ENCODE measurements around the gene TPRKB.
A peak's percentile ranks its signal among the peaks of the same experiment; 100 is the strongest.
"Not testable (repeated sequence)": the region's sequence is repeated elsewhere in the genome, so short reads cannot be mapped to it uniquely, and the experiment has no call there.

Gene TPRKB

DNA sequence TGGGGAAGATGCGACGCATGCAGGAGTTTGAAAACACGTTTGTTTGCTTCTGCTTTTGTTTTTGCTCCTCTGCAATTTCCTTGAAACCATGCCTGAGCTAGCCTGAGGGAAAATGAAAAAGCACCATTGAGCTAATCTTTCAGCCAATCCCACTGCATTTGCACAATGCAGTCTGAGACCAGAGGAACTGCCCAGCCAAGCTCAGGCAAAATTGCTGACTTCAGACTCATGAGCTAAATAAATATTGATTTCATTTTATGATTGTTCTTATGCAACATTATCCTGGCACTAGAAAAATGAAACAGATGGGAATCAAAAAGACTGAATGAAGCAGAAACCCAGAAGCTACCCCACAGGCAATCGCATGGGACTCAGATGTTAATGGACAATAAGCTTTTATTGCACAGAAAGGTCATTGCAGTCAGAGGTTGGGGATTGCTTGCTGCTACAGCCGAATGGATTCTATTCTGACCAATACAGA lies 37.0 kb downstream of the TPRKB start:
- DNase-seq (ENCODE audit: low read depth in 3 of 3): no peak

DNA sequence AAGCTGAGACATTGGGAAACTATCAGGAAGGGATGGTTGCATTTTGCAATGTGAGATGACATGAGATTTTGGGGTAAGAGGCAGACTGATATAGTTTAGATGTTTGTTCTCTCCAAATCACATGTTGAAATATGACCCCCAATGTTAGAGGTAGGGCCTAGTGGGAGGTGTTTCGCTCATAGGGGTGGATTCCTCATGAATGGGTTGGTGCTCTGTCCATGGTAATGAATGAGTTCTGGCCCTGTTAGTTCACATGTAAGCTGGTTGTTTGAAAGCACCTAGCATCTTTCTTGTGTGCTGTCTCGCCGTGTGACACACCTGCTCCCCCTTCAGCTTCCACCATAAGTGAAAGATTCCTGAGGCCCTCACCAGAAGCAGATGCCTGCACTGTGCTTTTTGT lies 37.7 kb downstream of the TPRKB start:
- no peak for DNase-seq (ENCODE audit: low read depth in 3 of 3)

DNA sequence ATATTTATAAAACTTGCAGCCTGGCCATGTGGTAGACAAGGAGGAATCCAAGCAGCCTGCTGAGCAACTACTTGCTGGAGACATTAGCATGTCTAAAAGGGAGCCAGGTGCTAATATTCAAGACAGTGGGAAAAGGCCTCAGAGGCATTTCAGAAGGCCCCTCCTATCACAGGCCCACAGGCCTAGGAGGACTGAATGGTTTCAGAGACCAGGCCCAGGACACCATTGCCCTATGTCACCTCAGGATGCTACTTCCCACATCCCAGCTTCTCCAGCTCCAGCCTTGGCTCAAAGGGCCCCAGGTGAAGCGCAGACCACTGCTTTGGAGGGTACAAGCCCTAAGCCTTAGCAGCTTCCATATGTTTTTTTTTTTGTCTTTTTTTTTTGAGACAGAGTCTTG lies 39.0 kb downstream of the TPRKB start:
- DNase-seq (ENCODE audit: low read depth in 3 of 3): no peak

DNA sequence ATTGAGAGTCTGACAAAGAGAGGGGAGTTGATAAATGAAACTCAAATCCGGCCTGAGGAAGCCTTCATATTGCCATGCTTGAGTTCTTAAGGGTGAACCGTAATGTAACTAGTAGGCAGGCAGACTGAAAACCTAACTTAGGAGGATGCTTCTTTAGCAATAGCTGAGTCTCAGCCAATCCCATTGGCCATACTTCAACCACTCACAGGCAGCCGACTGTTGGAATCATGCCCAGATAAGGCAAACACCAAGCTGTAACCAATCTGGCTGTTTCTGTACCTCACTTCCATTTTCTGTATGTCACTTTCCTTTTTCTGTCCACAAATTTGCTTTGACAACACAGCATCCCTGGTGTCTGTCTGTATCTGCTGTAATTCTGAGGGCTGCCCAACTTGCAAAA lies 39.5 kb downstream of the TPRKB start:
- no peak for DNase-seq (ENCODE audit: low read depth in 3 of 3)

DNA sequence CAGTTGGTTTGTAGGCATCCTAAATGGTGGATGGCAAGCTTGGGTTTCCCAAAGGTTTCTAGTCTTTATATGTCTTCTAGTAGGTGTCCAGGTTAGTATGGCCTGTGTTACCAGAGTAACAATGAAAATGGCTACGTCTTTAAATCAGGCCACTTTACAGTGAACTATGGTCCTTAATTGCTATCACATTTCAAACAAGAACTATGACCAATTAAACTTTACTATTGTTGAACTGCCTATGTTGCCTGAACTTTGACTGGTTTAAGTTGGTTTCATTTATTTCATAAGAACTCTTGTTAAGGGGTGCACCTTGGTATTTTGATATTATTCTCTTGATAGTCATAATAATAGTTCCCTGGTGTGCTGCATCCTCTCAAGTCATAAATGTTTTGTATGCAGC lies 40.2 kb downstream of the TPRKB start:
- DNase-seq (ENCODE audit: low read depth in 3 of 3): not testable (repeated sequence)

DNA sequence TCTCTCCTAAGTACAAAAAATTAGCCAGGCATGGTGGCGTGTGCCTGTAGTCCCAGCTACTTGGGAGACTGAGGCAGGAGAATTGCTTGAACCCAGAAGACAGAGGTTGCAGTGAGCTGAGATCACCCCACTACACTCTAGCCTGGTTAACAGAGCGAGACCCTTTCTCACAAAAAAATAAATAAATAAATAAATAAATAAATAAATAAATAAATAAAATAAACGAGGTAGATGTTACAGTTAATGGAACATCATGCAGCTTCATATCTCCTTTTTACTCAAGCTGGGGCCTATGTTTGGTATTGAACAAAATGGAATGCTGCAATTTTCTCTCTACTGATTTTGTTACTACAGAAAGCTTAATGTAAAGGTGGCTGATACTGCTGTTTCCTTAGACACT lies 40.6 kb downstream of the TPRKB start:
- DNase-seq (ENCODE audit: low read depth in 3 of 3): not testable (repeated sequence)

DNA sequence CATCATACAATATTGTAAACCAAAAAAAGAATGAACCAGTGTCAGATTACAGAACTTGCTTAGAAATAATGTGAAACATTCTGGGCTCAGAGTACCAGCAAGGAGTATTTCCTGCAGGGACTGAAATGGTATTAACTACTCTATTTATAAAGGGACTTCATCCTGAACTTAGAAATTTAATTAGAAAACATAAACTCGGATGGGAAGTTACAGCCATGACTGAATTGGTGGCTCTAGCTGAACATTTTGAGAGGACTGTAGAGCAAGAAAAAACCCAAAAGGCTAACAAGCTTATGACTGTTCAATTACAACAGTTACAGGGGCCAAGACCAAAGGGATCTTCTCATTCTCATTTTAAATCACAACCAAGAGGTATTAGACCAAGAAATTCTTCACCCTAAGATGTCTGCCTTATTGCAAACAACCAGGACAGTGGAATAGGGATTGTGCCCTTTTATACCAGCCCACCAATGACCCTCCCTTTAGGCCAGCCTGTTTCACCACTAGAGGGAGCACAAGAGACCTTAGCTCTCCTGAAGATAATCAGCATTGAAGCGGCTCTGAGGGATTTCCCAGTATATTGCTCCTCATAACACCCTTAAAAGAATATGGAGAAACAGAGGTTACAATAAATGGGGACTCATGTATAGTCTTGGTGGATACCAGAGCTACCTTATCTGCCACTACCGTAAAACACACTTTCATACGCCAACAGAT lies 46.6 kb downstream of the TPRKB start:
- peak in 1 of 3 donors; percentile 8 for DNase-seq (ENCODE audit: low read depth in 3 of 3)

DNA sequence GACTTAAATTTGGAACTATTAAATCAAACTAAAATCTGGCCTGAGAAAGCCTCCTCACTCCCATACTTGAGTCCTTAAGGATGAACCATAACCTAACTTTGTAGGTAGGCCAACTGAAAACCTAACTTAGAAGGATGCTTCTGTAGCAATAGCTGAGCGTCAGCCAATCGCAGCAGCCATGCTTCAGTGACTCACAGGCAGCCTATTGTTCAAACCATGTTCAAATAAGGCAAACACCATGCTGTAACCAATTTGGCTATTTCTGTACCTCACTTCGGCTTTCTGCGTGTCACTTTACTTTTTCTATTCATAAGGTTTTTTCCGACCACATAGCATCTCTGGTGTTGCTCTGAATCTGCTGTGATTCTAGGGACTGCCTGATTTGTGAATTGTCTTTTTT lies 48.7 kb downstream of the TPRKB start:
- not testable (repeated sequence) for DNase-seq (ENCODE audit: low read depth in 3 of 3)

DNA sequence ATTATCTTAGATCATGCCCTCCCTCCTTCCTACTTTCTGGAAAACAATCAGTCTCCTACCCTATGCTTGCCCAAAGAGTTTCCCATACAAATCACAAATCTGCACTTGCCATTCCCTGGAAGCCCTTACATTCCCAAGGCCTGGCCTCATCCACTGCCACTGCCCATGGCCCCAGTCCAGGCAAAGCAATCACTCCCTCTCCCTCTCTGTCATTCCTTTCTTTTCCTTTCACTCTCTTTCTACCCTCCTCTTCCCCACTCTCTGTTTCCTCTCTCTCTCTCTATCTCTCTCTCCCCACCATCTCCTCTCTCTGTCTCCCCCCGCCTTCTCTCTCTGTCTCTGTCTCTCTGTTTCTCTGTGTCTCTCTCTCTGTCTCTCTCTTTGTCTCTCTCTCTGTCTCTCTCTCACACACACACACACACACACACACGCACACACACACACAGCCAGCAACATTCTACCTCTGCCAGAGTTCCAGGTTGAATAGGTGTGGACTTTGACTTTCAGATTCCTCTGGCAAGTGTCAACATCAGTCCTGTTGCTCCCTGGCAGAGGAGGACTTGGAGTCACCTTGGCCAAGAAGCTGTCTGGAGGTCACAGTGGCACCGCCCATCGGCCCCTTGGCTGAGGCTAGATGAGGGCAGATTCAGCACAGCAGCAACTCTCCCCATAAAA lies 51.2 kb downstream of the TPRKB start:
- no peak for DNase-seq (ENCODE audit: low read depth in 3 of 3)

DNA sequence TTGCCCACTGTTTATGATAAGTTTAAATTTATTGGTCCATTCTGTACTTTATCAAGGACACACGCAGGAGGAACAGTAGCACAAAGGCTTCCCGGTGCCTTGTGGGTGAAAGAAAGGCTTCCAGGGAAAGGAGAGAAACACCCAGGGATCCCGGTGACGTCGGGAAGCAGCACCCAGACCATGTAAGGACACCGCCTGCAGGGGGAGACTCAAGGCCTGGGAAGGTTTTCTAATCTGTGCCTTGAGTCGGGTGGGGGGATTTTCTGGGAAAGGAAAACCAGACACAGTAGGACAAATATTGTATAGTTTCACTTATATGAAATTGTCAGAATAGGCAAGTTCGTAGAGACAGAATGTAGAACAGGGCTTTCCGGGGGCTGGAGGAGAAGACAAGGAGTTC lies 52.2 kb downstream of the TPRKB start:
- DNase-seq (ENCODE audit: low read depth in 3 of 3): not testable (repeated sequence)

DNA sequence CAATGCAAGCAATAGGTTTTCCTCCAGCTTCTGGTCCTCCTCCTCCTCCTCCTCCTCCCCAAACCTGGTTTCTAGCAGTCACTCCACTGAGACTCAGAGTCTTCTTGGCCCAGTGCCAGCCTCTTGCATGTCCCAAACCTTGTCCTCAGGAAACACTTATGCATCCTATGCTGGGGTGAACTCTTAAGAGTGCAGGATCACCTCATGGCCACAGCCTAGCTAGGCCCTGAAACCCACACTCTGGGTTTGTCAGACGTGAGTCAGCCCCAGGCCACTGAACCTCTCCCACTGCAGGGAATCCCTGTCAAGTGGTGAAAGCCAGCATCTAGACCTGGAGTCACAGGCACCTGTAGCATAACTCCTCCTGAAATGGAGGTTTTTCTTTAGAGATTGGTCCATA lies 52.8 kb downstream of the TPRKB start:
- DNase-seq (ENCODE audit: low read depth in 3 of 3): not testable (repeated sequence)

DNA sequence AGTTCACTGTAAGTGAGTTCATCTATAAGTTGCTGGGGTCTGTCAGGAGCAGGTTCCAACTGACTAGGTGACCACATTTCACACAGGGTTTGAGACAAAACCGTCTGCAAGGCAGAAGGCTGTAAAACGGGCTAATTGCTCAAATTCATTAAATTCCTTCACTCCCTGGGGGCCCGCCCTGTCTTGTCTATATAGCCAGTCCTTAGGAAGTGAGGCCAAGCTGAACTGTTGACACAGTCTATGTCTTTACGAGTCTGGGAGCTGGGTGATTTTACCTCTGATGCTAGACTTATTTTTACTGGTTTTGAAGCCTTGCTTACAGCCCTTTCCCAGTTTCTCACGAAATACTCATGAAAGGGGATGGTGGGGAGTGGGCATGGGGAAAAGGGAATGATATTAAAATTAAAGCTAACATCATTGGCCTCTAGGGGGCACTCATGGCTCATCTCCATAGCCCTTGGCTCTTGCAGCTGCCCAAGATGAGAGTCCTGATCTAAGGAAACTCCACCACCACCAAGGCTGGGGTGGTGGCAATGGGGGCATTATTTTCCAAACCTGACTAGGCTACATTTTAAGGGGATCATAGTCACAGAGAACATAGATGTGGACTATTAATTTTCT lies 57.1 kb downstream of the TPRKB start:
- DNase-seq (ENCODE audit: low read depth in 3 of 3): peak in 1 of 3 donors; percentile 33

Data from stimulated activated CD4-positive, alpha-beta T cell treated with anti-CD3 and anti-CD28 coated beads, TNF-alpha, amount 100 ng/mL, for 48 hours (primary cell).